GM12878 (cell line): ENCODE results near the gene OR52E2. TPM values are rescaled to one million over a fixed set of nuclear protein-coding genes. Genes with fewer than 3 reads are reported as not detected.

Experiments
- ATAC-seq: fragments of 200-7000 bp; cut with Tn5 transposase; 3 replicates; pipeline ENCODE4 v1.9.1; 2020; ENCODE audit warnings: mild to moderate bottlenecking, moderate library complexity
- BruUV-seq: library from RNA; stranded (reverse); fragments of 400-500 nt; replicated peaks from 2 replicates; lab custom pipeline; 2021; lab: Mats Ljungman, UMichigan
- CTCF ChIA-PET: fragments of 300-600 bp; sonication (Branson Sonifier 250); formaldehyde crosslinking; extraction: SDS; loops from one replicate; lab custom pipeline; 2021; ENCODE audit warnings: inconsistent platforms; lab: Yijun Ruan, JAX
- POLR2A ChIA-PET: fragments of 350-600 bp; formaldehyde crosslinking; extraction: SDS; loops from one replicate; lab custom pipeline; 2021; ENCODE audit warnings: inconsistent platforms; lab: Charles Lee
- RAD21 ChIA-PET: fragments of 300-600 bp; sonication (Branson Sonifier 250); formaldehyde crosslinking; loops from one replicate; lab custom pipeline; 2023; ENCODE audit warnings: antibody characterized with exemption; ENCODE audit not compliant: unreplicated experiment; lab: Charles Lee
- SMC1A ChIA-PET: fragments of 300-600 bp; sonication (Branson Sonifier 250); formaldehyde crosslinking; loops from one replicate; lab custom pipeline; 2023; ENCODE audit not compliant: unreplicated experiment, uncharacterized antibody; lab: Charles Lee
- DNase-seq: peaks from one replicate; pipeline ENCODE4 v3.0.0-alpha.2; 2011; ENCODE audit warnings: low read depth, low spot score
- FAIRE-seq: peaks from 3 replicates; lab custom pipeline; 2011; peaks lifted over from hg19 to GRCh38; lab: Jason Lieb, UNC
- H2AFZ ChIP-seq: 2 replicates; pipeline ENCODE4 v1.6.0; 2011; ENCODE audit warnings: low read depth, low read length, control low read depth; ENCODE audit not compliant: control insufficient read depth
- H3K27ac ChIP-seq: 2 replicates; pipeline ENCODE4 v1.5.1; 2011; ENCODE audit warnings: control low read depth; ENCODE audit not compliant: control insufficient read depth, insufficient read depth
- H3K27me3 ChIP-seq, 2 experiments: replicated peaks in 1 of 2; 2 replicates each; pipeline versions ENCODE4 v1.6.0 to v1.6.1; 2011; ENCODE audit warnings: low read length in 1 of 2; ENCODE audit not compliant: control insufficient read depth in 2 of 2, insufficient read depth in 2 of 2
- H3K36me3 ChIP-seq, 2 experiments: 2 replicates each; pipeline ENCODE4 v1.5.1; 2011; ENCODE audit warnings: low read length in 1 of 2; ENCODE audit not compliant: control insufficient read depth in 2 of 2, insufficient read depth in 2 of 2
- H3K4me1 ChIP-seq: 2 replicates; pipeline ENCODE4 v1.6.1; 2011; ENCODE audit warnings: mild to moderate bottlenecking, low read length, moderate library complexity, mixed read lengths; ENCODE audit not compliant: control insufficient read depth, insufficient read depth
- H3K4me2 ChIP-seq: 2 replicates; pipeline ENCODE4 v1.6.0; 2011; ENCODE audit warnings: control low read depth; ENCODE audit not compliant: control insufficient read depth, insufficient read depth
- H3K4me3 ChIP-seq: fragments of 200-600 bp; sonication (generic); 2 replicates; pipeline ENCODE4 v1.5.1; 2016
- H3K79me2 ChIP-seq: 2 replicates; pipeline ENCODE4 v1.6.0; 2011; ENCODE audit warnings: low read length; ENCODE audit not compliant: control insufficient read depth, insufficient read depth
- H3K9ac ChIP-seq: 2 replicates; pipeline ENCODE4 v1.8.0; 2011; ENCODE audit warnings: low read length, control low read depth, mixed read lengths; ENCODE audit not compliant: control insufficient read depth, insufficient read depth
- H3K9me3 ChIP-seq: replicated peaks from 3 replicates; pipeline ENCODE4 v1.5.1; 2011; ENCODE audit warnings: mild to moderate bottlenecking, low read length; ENCODE audit not compliant: control insufficient read depth, insufficient read depth
- H4K20me1 ChIP-seq: 2 replicates; pipeline ENCODE4 v1.6.0; 2011; ENCODE audit not compliant: control insufficient read depth, insufficient read depth
- ATF2 ChIP-seq: IDR thresholded peaks from 2 replicates; pipeline ENCODE4 v1.6.1; 2012; ENCODE audit warnings: low read length, inconsistent platforms
- BCLAF1 ChIP-seq: fragments of 450-650 bp; IDR thresholded peaks from 2 replicates; pipeline ENCODE4 v1.6.1; 2017; ENCODE audit warnings: antibody characterized with exemption, mild to moderate bottlenecking, moderate library complexity
- BMI1 ChIP-seq: fragments of 450-650 bp; IDR thresholded peaks from 2 replicates; pipeline ENCODE4 v1.6.1; 2016; ENCODE audit warnings: mild to moderate bottlenecking, moderate library complexity, borderline replicate concordance
- IRF3 ChIP-seq: fragments of 450-650 bp; IDR thresholded peaks from 2 replicates; pipeline ENCODE4 v1.6.1; 2014; ENCODE audit warnings: mild to moderate bottlenecking
- MLLT1 ChIP-seq: fragments of 450-650 bp; IDR thresholded peaks from 2 replicates; pipeline ENCODE4 v1.6.1; 2016; ENCODE audit warnings: mild to moderate bottlenecking
- MYC ChIP-seq: IDR thresholded peaks from 2 replicates; pipeline ENCODE4 v1.6.1; 2011; ENCODE audit warnings: mild to moderate bottlenecking, low read length, moderate library complexity, inconsistent platforms; ENCODE audit not compliant: insufficient read depth, insufficient replicate concordance, insufficient read length, severe bottlenecking
- NR2C2 ChIP-seq: IDR thresholded peaks from 2 replicates; pipeline ENCODE4 v1.6.1; 2011; ENCODE audit warnings: borderline replicate concordance, low read depth; ENCODE audit not compliant: control insufficient read depth, insufficient read length
- PAX5 ChIP-seq: IDR thresholded peaks from 2 replicates; pipeline ENCODE4 v1.6.1; 2011; ENCODE audit warnings: low read depth, low read length, borderline replicate concordance
- RAD21 ChIP-seq: IDR thresholded peaks from 2 replicates; pipeline ENCODE4 v1.6.1; 2011; ENCODE audit warnings: mild to moderate bottlenecking, low read depth, low read length, moderate library complexity; ENCODE audit not compliant: insufficient read depth
- SREBF1 ChIP-seq: IDR thresholded peaks from 2 replicates; pipeline ENCODE4 v1.6.1; 2012; ENCODE audit warnings: mild to moderate bottlenecking, low read length
- SRF ChIP-seq, 2 experiments: IDR thresholded peaks; 2 replicates each; pipeline ENCODE4 v1.6.1; 2011; ENCODE audit warnings: low read depth in 2 of 2, low read length in 2 of 2, mild to moderate bottlenecking in 1 of 2, moderate library complexity in 1 of 2
- TCF3 ChIP-seq: IDR thresholded peaks from 2 replicates; pipeline ENCODE4 v1.6.1; 2012; ENCODE audit warnings: low read depth, mild to moderate bottlenecking, low read length, borderline replicate concordance; ENCODE audit not compliant: insufficient read depth
- ZNF217 ChIP-seq: fragments of 450-650 bp; IDR thresholded peaks from 2 replicates; pipeline ENCODE4 v1.6.1; 2017; ENCODE audit warnings: antibody characterized with exemption, mild to moderate bottlenecking
- WGBS: methylation state at CpG from one replicate; pipeline ENCODE4 v1.1.6; 2016; ENCODE audit warnings: low lambda C conversion rate; ENCODE audit not compliant: insufficient replicate concordance, insufficient coverage; ENCODE audit errors: missing lambda C conversion rate; 5-methylcytosine and 5-hydroxymethylcytosine counted together
- in situ Hi-C: fragments of 300-500 bp; cut with MboI; formaldehyde crosslinking; loops from 9 replicates; pipeline ENCODE4 v1.14.3; 2018; ENCODE audit warnings: mixed read lengths
- intact Hi-C: fragments of 100-400 bp; cut with micrococcal nuclease; formaldehyde crosslinking; loops from one replicate; pipeline ENCODE4 v1.14.2; 2022; ENCODE audit not compliant: unreplicated experiment
- polyA plus RNA-seq, 11 experiments: library from polyadenylated mRNA; depleted of rRNA in 4 of 11; unstranded in 6 of 11; stranded (reverse) in 5 of 11; fragments of >200 nt; fragmentation: Nextera tagmentation in 4 of 11; fragmentation: Illumina TruSeq in 1 of 11; extraction: Ambion mirVana in 4 of 11; extraction: Trizol in 1 of 11; gene quantifications; 1 replicate in 1 of 11; 2 replicates in 10 of 11; pipeline versions ENCODE4 v1.2.1 to v1.2.3, GENCODE V29; 2011 to 2016; ENCODE audit warnings: inconsistent platforms in 2 of 11, missing spikeins in 2 of 11, low read depth in 1 of 11
- total RNA-seq, 4 experiments: library from RNA; depleted of rRNA in 3 of 4; stranded (reverse); fragments of >200 nt in 3 of 4; fragmentation: Illumina TruSeq in 1 of 4; extraction: Trizol in 1 of 4; gene quantifications; 2 replicates each; pipeline versions ENCODE4 v1.2.1 to v1.2.3, GENCODE V29; 2013 to 2021

Gene OR52E2
- total and polyA plus RNA-seq, 10 of the 15 experiments (the other 5 are each of a cell fraction or from before 2014, with no cell fraction given): not detected

- TF ChIP-seq BCLAF1 (no peak), MYC (no peak)
These were observed 37.4 kb downstream of the OR52E2 start (continued) for GRCh38 chr11:5021996-5022395.

GRCh38 chr11:5013012-5013411, 46.4 kb downstream of the OR52E2 start:
- Histone ChIP-seq H3K9ac (no peak overlapping the region), H3K27ac (no peak overlapping the region), H3K4me3 (no peak overlapping the region), H3K4me1 (no peaks in the 10 kb centered on the region), H3K27me3 (no peaks in the 10 kb centered on the region), H3K9me3 (no peaks in the 10 kb centered on the region), H3K4me2 (no peak overlapping the region), H2AFZ (no peak overlapping the region), H3K79me2 (no peaks in the 10 kb centered on the region), H3K36me3 (no peaks in the 10 kb centered on the region), H4K20me1 (no peaks in the 10 kb centered on the region)
- FAIRE-seq (no peak), ATAC-seq (no peak), DNase-seq (no peak)
- POLR2A ChIA-PET: no interaction called here
- WGBS: 0% methylated on average over 1 of the region's 1 CpG
- in situ Hi-C loops: no loop called here
- CTCF ChIA-PET: interaction anchor here (0.9 kb wide), 1 partner anchor 407 kb away, joined by 3 read pairs; no protein-coding TSS in a partner anchor
- intact Hi-C loops: no loop called here
- BruUV-seq: no TSS peak
- SMC1A ChIA-PET: no interaction called here
- RAD21 ChIA-PET: no interaction called here
- no peak for TF ChIP-seq ZNF217
- TF ChIP-seq SRF (IDR thresholded peaks at IDR 0.05; ENCODE audit: low read depth in 2 of 2, low read length in 2 of 2): no peak
- no peak for TF ChIP-seq BMI1
- TF ChIP-seq IRF3: no peak
- no peak for TF ChIP-seq TCF3
- TF ChIP-seq RAD21: no peak
- TF ChIP-seq PAX5: no peak
- no peak for TF ChIP-seq MLLT1
- no peak for TF ChIP-seq SREBF1
- TF ChIP-seq NR2C2: no peak
- no peak for TF ChIP-seq ATF2
